Cerebellar cortex (tissue), 1 donor: Measurements from ENCODE around the gene STMP1.
"Not testable (repeated sequence)": the region's sequence is repeated elsewhere in the genome, so short reads cannot be mapped to it uniquely, and the experiment has no call there.

Experiments
- DNase-seq: peaks from one replicate; pipeline ENCODE4 v3.0.0-alpha.2; 2015; ENCODE audit warnings: low spot score

Gene STMP1

GRCh38 chr7:135665042-135665441 is 2.7 kb downstream of the STMP1 start:
- no peak for DNase-seq

- no peak for DNase-seq
Measured at GRCh38 chr7:135666156-135666555, 3.8 kb downstream of the STMP1 start.

- DNase-seq: no peak
Measured at GRCh38 chr7:135666846-135667245, 4.5 kb downstream of the STMP1 start.

- DNase-seq: not testable (repeated sequence)
Measured at GRCh38 chr7:135667626-135668025, 5.3 kb downstream of the STMP1 start.

- DNase-seq: not testable (repeated sequence)
Measured at GRCh38 chr7:135668852-135669395, 6.6 kb downstream of the STMP1 start.

GRCh38 chr7:135669774-135670173 is 7.5 kb downstream of the STMP1 start:
- DNase-seq: no peak

GRCh38 chr7:135670179-135670578 is 7.9 kb downstream of the STMP1 start:
- DNase-seq: no peak

GRCh38 chr7:135672560-135673359 is 10.4 kb downstream of the STMP1 start:
- peak; percentile 68 for DNase-seq

- no peak for DNase-seq
Measured at GRCh38 chr7:135673360-135673706, 11.0 kb downstream of the STMP1 start.

GRCh38 chr7:135678612-135679575 is 16.6 kb downstream of the STMP1 start:
- DNase-seq: no peak

GRCh38 chr7:135681762-135682161 is 19.4 kb downstream of the STMP1 start:
- DNase-seq: no peak

- DNase-seq: peak; percentile 10
Measured at GRCh38 chr7:135682191-135682590, 19.9 kb downstream of the STMP1 start.

- DNase-seq: no peak
Measured at GRCh38 chr7:135683609-135684008, 21.3 kb downstream of the STMP1 start.

GRCh38 chr7:135684136-135684535 is 21.8 kb downstream of the STMP1 start:
- no peak for DNase-seq

GRCh38 chr7:135684699-135685098 is 22.4 kb downstream of the STMP1 start:
- DNase-seq: no peak

- DNase-seq: no peak
Measured at GRCh38 chr7:135685306-135686084, 23.2 kb downstream of the STMP1 start.

- DNase-seq: no peak
Measured at GRCh38 chr7:135687466-135687865, 25.2 kb downstream of the STMP1 start.

GRCh38 chr7:135690566-135690965 is 28.3 kb downstream of the STMP1 start:
- no peak for DNase-seq

- no peak for DNase-seq
Measured at GRCh38 chr7:135692055-135692454, 29.7 kb downstream of the STMP1 start.

GRCh38 chr7:135692606-135693005 is 30.3 kb downstream of the STMP1 start:
- DNase-seq: not testable (repeated sequence)

GRCh38 chr7:135693558-135693957 is 31.2 kb downstream of the STMP1 start:
- no peak for DNase-seq
